Lung microvascular endothelial cell (primary cell): ENCODE data around the gene ARHGEF9. TPM values are rescaled to one million over a fixed set of nuclear protein-coding genes. Genes with fewer than 3 reads are reported as not detected.

ENCODE experiments used
- DNase-seq, 2 donors: peaks; one replicate each; pipeline versions ENCODE4 v3.0.0 to v3.0.0-alpha.2; 2010; ENCODE audit warnings: low read depth in 2 of 2
- total RNA-seq: library from RNA; depleted of rRNA; stranded (reverse); fragments of >200 nt; gene quantifications from 2 replicates; pipeline ENCODE4 v1.2.1, GENCODE V29; 2014

Gene ARHGEF9
- total RNA-seq, 1 donor from 2014 or later = 6.2 TPM

GRCh38 chrX:63746715-63747114, 38.3 kb downstream of the ARHGEF9 start:
- peak; percentile 36 to 57 for DNase-seq

- peak in 1 of 2 donors; percentile 4 for DNase-seq
Observed at GRCh38 chrX:63746278-63746677, 38.7 kb downstream of the ARHGEF9 start.

- DNase-seq = no peak
Observed at GRCh38 chrX:63744850-63745394, 40.1 kb downstream of the ARHGEF9 start.

- no peak for DNase-seq
Observed at GRCh38 chrX:63743596-63743995, 41.4 kb downstream of the ARHGEF9 start.

- no peak for DNase-seq
Observed at GRCh38 chrX:63740382-63740781, 44.6 kb downstream of the ARHGEF9 start.

- no peak for DNase-seq
Observed at GRCh38 chrX:63739885-63740284, 45.1 kb downstream of the ARHGEF9 start.

GRCh38 chrX:63738696-63739095, 46.3 kb downstream of the ARHGEF9 start:
- peak in 1 of 2 donors; percentile 29 for DNase-seq

- no peak for DNase-seq
Observed at GRCh38 chrX:63737131-63737921, 47.7 kb downstream of the ARHGEF9 start.

- DNase-seq = no peak
Observed at GRCh38 chrX:63735882-63736281, 49.1 kb downstream of the ARHGEF9 start.

GRCh38 chrX:63720293-63720692, 64.7 kb downstream of the ARHGEF9 start:
- DNase-seq = no peak

- DNase-seq = peak in 1 of 2 donors; percentile 30
Observed at GRCh38 chrX:63719633-63720032, 65.4 kb downstream of the ARHGEF9 start.

GRCh38 chrX:63718010-63718694, 66.9 kb downstream of the ARHGEF9 start:
- DNase-seq = peak in 1 of 2 donors; percentile 13

GRCh38 chrX:63713526-63713925, 71.5 kb downstream of the ARHGEF9 start:
- peak; percentile 13 to 41 for DNase-seq

GRCh38 chrX:63708801-63709200, 76.2 kb downstream of the ARHGEF9 start:
- DNase-seq = no peak

GRCh38 chrX:63702556-63702955, 82.5 kb downstream of the ARHGEF9 start:
- DNase-seq = no peak

- DNase-seq = peak; percentile 46 to 62
Observed at GRCh38 chrX:63686878-63687714, 97.9 kb downstream of the ARHGEF9 start.

GRCh38 chrX:63680423-63680822, 104.6 kb downstream of the ARHGEF9 start:
- DNase-seq = no peak

- DNase-seq = no peak
Observed at GRCh38 chrX:63679432-63679831, 105.6 kb downstream of the ARHGEF9 start.

GRCh38 chrX:63675716-63676115, 109.3 kb downstream of the ARHGEF9 start:
- DNase-seq = no peak

GRCh38 chrX:63673896-63674295, 111.1 kb downstream of the ARHGEF9 start:
- no peak for DNase-seq

GRCh38 chrX:63664741-63665140, 120.3 kb downstream of the ARHGEF9 start:
- no peak for DNase-seq

GRCh38 chrX:63664083-63664482, 120.9 kb downstream of the ARHGEF9 start:
- no peak for DNase-seq
